ENCODE data around the gene IRX4.
"Not testable (repeated sequence)": the region's sequence is repeated elsewhere in the genome, so short reads cannot be mapped to it uniquely, and the experiment has no call there.

DNA sequence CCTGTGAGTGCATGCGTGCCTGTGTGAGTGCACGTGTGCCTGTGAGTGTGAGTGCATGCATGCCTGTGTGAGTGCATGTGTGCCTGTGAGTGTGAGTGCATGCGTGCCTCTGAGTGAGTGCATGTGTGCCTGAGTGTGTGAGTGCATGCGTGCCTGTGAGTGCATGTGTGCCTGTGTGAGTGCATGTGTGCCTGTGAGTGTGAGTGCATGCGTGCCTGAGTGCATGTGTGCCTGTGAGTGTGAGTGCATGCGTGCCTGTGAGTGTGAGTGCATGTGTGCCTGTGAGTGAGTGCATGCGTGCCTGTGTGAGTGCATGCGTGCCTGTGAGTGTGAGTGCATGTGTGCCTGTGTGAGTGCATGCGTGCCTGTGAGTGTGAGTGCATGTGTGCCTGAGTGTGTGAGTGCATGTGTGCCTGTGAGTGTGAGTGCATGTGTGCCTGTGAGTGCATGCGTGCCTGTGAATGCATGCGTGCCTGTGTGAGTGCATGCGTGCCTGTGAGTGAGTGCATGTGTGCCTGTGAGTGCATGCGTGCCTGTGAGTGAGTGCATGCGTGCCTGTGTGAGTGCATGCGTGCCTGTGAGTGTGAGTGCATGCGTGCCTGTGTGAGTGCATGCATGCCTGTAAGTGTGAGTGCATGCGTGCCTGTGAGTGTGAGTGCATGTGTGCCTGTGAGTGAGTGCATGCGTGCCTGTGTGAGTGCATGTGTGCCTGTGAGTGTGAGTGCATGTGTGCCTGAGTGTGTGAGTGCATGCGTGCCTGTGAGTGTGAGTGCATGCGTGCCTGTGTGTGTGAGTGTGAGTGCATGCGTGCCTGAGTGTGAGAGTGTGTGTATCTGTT is 12.1 kb downstream of the IRX4 start:
- not testable (repeated sequence) for TF ChIP-seq POLR2A (IDR thresholded peaks at IDR 0.05; ENCODE audit: borderline replicate concordance, extremely low read depth, insufficient read depth, insufficient read length); EZH2 (IDR thresholded peaks at IDR 0.05); POLR2AphosphoS5 (IDR thresholded peaks at IDR 0.05; ENCODE audit: low read depth, low read length); SP1 (IDR thresholded peaks at IDR 0.05; ENCODE audit: low read depth); TCF7L2 (IDR thresholded peaks at IDR 0.05; ENCODE audit: borderline replicate concordance, extremely low read depth, insufficient read depth, insufficient read length)
- TF ChIP-seq, protein P1, sequence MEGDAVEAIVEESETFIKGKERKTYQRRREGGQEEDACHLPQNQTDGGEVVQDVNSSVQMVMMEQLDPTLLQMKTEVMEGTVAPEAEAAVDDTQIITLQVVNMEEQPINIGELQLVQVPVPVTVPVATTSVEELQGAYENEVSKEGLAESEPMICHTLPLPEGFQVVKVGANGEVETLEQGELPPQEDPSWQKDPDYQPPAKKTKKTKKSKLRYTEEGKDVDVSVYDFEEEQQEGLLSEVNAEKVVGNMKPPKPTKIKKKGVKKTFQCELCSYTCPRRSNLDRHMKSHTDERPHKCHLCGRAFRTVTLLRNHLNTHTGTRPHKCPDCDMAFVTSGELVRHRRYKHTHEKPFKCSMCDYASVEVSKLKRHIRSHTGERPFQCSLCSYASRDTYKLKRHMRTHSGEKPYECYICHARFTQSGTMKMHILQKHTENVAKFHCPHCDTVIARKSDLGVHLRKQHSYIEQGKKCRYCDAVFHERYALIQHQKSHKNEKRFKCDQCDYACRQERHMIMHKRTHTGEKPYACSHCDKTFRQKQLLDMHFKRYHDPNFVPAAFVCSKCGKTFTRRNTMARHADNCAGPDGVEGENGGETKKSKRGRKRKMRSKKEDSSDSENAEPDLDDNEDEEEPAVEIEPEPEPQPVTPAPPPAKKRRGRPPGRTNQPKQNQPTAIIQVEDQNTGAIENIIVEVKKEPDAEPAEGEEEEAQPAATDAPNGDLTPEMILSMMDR (IDR thresholded peaks at IDR 0.05 in 2 of 3, conservative IDR thresholded peaks at IDR 0.05 in 1 of 3; ENCODE audit: borderline replicate concordance in 1 of 3, insufficient read depth in 1 of 3, low read depth in 2 of 3, low read length in 2 of 3): not testable (repeated sequence)

Measured in HCT116 (cell line).